ENCODE results near the gene HUNK.
"Not testable (repeated sequence)": the region's sequence is repeated elsewhere in the genome, so short reads cannot be mapped to it uniquely, and the experiment has no call there.

The HUNK gene

GRCh38 chr21:31871371-31871770 lies 1.4 kb upstream of the HUNK start:
- DNase-seq = not testable (repeated sequence)

GRCh38 chr21:31872072-31872451 lies 758 bp upstream of the HUNK start:
- DNase-seq = no peak

GRCh38 chr21:31873275-31873695 lies 465 bp downstream of the HUNK start:
- DNase-seq = peak; percentile 26

- peak; percentile 81 for DNase-seq
Observed at GRCh38 chr21:31873696-31874599, 1.1 kb downstream of the HUNK start.

GRCh38 chr21:31874812-31875212 lies 2.0 kb downstream of the HUNK start:
- DNase-seq = no peak

- no peak for DNase-seq
Observed at GRCh38 chr21:31875496-31876015, 2.7 kb downstream of the HUNK start.

- DNase-seq = no peak
Observed at GRCh38 chr21:31877463-31877957, 4.7 kb downstream of the HUNK start.

GRCh38 chr21:31878831-31879230 lies 6.0 kb downstream of the HUNK start:
- DNase-seq = no peak

GRCh38 chr21:31879241-31879650 lies 6.4 kb downstream of the HUNK start:
- no peak for DNase-seq

- no peak for DNase-seq
Observed at GRCh38 chr21:31879911-31880310, 7.1 kb downstream of the HUNK start.

- DNase-seq = no peak
Observed at GRCh38 chr21:31880816-31881215, 8.0 kb downstream of the HUNK start.

- no peak for DNase-seq
Observed at GRCh38 chr21:31882711-31883110, 9.9 kb downstream of the HUNK start.

- no peak for DNase-seq
Observed at GRCh38 chr21:31885146-31885545, 12.3 kb downstream of the HUNK start.

GRCh38 chr21:31886915-31887314 lies 14.1 kb downstream of the HUNK start:
- no peak for DNase-seq

GRCh38 chr21:31887391-31887841 lies 14.6 kb downstream of the HUNK start:
- DNase-seq = no peak

- no peak for DNase-seq
Observed at GRCh38 chr21:31888936-31889371, 16.1 kb downstream of the HUNK start.

GRCh38 chr21:31889460-31889859 lies 16.6 kb downstream of the HUNK start:
- DNase-seq = no peak

- DNase-seq = no peak
Observed at GRCh38 chr21:31892686-31893085, 19.9 kb downstream of the HUNK start.

GRCh38 chr21:31893851-31894415 lies 21.1 kb downstream of the HUNK start:
- DNase-seq = no peak

GRCh38 chr21:31894457-31894856 lies 21.6 kb downstream of the HUNK start:
- DNase-seq = no peak

GRCh38 chr21:31895077-31895835 lies 22.4 kb downstream of the HUNK start:
- DNase-seq = no peak

GRCh38 chr21:31896019-31896418 lies 23.2 kb downstream of the HUNK start:
- no peak for DNase-seq

- no peak for DNase-seq
Observed at GRCh38 chr21:31897311-31897710, 24.5 kb downstream of the HUNK start.

Measured in stimulated activated CD8-positive, alpha-beta memory T cell treated with anti-CD3 and anti-CD28 coated beads, Interleukin-4, amount 100 ng/mL, for 48 hours (primary cell).